NCI-H2029 treated with DMSO at 0.1 percent for 48 hours (cell line): ENCODE results near the gene EPHA2.
"Not testable (repeated sequence)": the region's sequence is repeated elsewhere in the genome, so short reads cannot be mapped to it uniquely, and the experiment has no call there.

Source experiments
- DNase-seq: peaks from one replicate; lab custom pipeline; 2025; lab: John Stamatoyannopoulos, UW

Gene EPHA2

DNA sequence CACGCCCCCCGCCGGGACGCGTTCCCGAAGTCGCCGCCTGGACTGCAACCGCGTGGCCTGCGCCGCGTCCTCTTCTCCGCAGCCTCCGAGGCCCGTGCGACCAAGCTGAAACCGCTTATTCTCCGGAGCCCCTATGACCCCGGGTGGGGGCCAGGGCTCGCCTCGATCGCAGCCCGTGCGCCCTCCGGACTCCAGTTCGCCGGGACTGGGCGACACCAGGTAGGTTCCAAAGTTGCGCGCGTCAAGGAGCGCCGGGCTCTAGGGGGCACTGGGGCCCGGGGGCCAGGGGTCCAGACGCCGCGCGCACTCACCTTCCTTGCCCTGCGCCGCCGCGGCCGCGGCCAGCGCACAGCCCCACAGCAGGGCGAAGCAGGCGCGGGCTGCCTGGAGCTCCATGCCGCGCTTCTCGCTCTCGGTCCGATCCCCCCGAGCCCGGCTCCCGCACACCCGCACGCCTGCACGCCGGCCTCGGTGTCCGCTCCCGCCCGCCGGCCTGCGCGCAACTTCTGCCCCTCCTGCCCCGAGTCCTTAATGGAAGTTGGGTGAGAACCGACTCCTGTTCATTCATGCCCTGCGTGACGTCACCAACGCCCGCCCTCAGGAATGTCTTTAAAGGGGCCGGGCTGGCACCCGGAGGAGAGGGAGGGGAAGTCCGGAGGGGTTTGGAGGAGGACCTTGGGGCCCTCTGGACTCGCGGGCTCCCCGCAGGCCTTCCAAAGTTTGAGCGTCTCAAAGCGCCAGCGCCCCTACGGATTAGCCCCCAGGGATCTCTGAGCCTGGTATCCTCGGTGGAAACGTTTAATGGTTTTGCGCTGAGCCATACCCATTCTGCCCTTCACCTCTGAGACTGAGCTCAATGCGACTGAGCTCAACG is at the start of gene EPHA2:
EPHA2 (minus strand) TSS at position 533 of the 874 bp plus-strand sequence; CDS start at position 396, 137 bp downstream.
- no peak for DNase-seq

DNA sequence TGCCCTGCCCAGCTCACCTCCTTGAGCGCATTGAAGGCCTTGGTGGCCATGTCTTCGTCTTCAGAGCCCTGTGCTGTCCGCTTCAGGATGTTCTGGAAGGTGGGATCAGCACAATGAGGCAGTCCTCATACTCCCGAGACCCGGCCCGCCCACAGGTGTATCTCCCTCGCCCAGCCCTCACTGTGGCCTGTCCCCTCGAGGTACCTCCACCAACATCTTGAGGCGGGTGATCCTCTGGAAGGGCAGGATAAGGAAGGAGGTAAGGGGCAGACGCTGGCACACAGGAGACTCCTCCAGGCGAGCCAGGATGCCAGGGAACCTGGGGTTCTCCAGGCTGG is 49.4 kb upstream of the EPHA2 start:
- DNase-seq = no peak

DNA sequence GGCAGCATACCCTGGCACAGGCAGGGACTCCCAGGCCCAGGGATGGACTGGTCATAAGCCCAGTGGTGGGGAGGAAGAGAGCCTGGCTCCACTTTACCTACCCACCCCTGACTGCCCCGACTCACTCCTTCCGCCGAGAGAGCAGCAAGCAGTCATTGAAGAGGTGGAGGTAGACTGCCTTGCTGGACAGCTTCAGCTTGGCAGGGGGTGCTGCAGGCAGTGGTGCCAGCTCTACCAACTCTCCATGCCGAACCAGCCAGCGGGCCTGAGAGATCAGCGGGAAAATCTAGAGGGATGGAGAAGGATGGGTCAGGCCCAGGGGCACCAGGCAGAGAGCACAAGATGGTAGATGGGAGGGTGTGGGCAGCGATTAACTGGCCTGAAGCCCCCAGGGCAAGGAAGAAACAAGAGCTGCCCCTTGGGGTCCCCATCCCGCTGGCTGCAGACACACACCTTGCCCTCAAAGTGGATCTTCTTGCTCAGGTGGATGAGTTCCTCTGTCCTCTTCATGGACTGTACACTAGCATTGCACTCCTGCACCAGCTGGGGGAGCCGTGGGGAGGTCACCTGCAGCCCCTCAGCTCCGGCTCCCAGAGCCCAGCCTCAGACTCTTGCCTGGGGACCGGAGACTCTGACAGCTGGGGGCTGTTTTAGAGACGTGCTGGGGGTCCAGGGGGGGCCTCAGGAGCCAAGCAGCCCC is 48.9 kb upstream of the EPHA2 start:
- DNase-seq = no peak

DNA sequence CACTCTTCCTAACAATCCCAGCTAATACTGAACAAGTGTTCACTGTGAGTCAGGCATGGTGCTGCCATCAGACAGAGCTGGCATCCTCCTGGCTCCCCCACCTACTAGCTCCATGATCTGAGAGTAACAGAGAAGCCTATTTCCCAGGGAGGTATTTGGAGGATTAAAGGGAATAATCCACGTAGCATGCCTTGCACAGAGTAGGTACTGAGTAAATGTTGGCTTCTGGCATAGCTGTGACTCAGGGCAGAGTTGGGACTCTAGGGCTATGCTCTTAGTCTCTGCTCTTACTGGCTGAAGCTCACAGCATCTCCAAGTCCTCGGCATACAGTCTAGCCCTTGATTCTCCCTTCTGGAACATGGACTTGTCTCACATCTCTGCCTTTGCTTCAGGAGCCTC is 48.3 kb upstream of the EPHA2 start:
- DNase-seq = no peak

DNA sequence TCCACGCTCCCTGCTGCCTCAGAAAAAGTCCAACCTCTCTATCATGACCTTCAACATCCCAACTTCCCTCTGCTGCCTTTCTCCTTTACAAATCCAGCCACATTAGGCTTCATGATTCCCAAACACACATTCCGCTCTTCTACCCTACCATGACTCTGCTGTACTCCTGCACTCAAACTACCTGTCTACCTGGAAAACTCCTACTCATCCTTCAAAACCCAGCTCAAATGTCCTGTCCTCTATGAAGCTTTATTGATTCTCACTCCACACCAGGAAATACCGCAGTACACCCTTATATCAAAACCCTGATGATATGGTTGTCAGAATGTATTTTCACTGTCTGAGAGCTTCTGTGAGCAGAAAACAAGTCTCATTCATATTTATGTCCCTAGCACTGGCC is 47.7 kb upstream of the EPHA2 start:
- no peak for DNase-seq

DNA sequence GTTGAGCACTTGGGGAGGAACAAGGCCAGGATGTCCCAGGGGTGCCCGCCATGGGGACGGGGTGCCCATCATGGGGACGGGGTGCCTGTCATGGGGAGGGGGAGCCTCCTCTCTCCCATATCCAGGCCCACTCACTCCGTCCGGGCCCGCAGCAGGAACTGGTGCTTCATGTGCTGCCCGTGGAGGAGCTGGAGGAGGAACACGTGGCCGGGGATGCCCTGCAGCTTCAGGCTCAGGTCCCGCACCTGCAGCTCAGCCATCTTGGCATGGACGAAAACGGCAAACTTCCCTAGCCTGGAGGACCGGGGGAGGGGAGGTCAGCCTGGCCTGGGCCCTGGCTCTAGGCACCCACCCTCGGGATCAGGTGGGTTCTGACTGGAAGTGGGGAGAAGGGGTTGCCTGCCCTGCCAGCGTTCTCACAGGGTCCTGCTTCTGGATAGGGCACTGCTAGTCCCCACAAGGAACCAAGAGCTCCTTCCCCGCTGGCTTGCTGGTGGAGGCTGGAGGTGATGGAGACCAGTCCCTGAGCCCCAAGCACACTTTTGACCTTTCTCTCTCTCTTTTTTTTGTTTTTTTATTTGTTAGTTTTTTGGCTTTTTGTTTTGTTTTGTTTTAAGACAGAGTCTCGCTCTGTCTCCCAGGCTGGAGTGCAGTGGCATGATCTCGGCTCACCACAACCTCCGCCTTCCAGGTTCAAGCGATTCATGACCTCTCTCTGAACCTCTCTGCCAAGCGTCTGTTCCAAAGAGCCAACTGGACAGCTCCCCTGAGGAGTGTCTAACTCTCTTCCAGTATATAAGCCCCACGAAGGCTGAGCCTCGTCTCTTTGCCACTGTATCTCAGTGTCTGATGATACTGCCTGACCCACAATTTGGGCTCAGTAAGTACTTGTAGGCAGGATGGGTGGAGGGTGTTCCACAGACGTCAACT is 46.7 kb upstream of the EPHA2 start:
- DNase-seq = no peak

DNA sequence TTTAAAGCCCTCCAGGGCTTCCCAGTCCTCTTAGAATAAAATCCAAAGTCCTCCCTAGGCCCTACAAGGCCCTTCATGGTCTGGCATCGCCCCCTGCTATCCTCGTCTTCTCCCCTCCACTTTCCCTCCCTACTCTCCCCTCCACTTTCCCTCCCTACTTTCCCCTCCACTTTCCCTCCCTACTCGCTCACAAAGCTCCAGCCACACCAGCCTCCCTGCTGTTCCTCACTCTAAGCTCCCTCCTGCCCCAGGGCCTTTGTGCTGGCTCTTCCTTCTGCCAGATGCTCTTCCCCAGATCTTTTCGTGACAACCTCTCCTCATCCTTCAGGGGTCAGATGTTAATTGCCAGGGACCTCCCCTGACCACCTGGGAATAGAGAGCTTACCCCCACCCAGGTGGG is 43.8 kb upstream of the EPHA2 start:
- DNase-seq = no peak

DNA sequence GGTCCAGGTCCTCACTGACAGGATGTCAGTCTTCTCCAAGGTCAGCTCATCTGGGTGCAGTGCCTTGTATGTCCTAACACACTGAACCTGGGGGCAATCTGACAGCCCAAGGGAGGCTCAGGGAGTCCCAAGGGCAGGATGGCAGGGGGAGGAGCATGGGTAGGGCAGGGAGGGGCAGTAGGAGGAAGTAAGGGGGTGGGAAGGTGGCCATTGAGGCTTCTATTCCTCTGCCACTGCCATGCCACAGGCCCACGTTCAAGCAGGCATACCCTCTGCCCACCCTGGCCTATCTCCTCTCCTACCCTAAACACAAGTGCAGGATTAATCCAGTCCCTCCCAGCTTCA is 43.3 kb upstream of the EPHA2 start:
- DNase-seq = no peak

DNA sequence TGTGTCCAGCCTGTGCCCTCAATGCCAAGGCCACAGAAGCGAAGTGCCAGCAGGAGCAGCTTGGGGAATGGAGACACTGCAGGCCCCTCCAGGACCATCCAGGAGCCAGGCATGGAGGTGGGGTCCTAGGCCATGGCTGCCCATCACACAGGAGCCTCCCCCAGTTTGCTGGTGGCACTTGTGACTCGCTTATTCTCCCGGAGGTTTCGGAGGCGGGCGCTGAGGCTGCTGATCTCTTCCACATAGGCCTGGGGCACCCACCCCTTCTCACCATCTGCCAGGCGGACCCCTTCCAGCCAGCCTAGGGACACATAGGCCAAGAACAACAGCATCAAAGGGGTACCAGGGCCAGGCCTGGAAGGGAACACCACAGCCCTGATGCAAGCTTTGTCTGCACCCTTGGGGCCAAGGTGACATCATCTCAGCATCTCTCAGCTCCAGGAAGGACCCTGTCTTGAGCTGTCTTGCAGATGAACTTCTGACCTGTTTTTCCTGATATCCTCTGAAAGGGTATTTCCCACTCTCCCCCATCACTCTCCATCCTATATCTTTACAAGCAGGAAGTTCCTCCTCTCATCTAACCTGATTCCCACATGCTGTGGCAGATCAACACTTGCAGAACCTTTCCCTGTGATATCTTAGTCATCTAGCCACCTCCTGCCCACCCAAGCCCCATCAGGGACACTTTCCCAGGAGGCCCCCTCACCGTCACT is 42.7 kb upstream of the EPHA2 start:
- DNase-seq = no peak

- no peak for DNase-seq
These were observed 41.0 kb upstream of the EPHA2 start for GRCh38 chr1:16196874-16197273.

- not testable (repeated sequence) for DNase-seq
These were observed 40.3 kb upstream of the EPHA2 start for GRCh38 chr1:16196139-16196538.

GRCh38 chr1:16195518-16195905 is 39.6 kb upstream of the EPHA2 start:
- no peak for DNase-seq

DNA sequence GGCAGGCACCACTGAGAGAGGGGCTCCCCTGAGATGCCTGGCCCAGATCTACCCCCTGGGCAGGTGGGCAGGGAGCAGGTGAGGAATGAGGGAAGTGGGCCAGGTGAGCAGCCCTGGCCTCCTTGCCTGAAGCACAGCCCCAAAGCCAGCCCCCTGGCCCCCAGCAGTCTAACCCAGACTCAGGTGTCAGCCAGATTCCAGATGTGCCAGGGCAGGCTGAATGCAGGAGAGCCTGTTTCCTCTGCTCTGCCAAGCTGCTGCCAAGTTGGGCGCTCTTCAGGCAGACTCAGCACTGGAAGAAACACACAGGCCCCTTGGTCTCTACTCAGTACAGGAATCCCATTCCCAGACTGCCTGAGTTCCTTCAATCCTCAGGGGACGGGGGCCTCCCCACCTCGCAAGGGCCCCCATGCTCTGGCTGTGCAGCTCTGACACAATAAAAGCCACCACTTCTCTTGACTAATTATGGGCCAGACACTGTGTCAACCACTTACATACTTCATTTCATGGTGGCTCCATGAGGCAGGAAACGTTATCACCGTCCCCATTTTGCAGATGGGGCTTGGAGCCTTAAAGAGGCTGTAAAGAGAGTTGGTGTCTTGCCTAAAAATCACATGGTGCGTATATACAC is 36.2 kb upstream of the EPHA2 start:
- peak; percentile 50 for DNase-seq

- peak; percentile 8 for DNase-seq
These were observed 35.4 kb upstream of the EPHA2 start for GRCh38 chr1:16191309-16191708.

- peak; percentile 22 for DNase-seq
These were observed 34.2 kb upstream of the EPHA2 start for GRCh38 chr1:16189921-16190621.

- DNase-seq = no peak
These were observed 33.1 kb upstream of the EPHA2 start for GRCh38 chr1:16189003-16189402.

DNA sequence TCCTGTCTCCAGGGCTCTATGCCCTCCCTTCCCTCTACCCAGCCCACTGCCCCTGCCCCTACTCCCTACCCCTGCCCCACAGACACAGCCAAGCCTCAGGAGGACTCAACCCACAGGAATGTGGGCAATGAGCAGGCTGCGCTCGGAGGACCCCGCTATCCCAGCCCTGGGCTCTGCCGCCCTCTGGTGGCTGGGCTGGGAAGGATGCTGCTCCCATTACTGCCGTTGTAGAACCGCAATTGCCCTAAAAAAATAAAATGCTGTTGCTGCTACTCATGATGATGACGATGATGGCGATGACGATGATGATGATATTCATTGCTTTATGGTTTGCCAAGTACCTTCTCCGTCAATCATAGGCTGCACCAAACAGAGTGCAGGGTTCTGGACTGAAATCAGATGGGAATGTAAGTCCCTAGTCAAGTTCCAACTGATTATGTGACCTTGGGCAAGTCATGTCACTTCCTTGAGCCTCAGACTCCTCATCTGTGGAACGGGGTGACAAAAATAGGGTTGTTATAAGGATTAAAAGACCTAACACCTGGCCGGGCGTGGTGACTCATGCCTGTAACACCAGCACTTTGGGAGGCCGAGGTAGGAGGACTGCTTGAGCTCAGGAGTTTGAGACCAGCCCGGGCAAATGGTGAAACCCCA is 32.0 kb upstream of the EPHA2 start:
- peak; percentile 8 for DNase-seq

- DNase-seq = no peak
These were observed 30.9 kb upstream of the EPHA2 start for GRCh38 chr1:16186655-16187235.

- DNase-seq = no peak
These were observed 28.9 kb upstream of the EPHA2 start for GRCh38 chr1:16184557-16185303.
